Measurements from ENCODE around the gene HS3ST5.

Gene HS3ST5

DNA sequence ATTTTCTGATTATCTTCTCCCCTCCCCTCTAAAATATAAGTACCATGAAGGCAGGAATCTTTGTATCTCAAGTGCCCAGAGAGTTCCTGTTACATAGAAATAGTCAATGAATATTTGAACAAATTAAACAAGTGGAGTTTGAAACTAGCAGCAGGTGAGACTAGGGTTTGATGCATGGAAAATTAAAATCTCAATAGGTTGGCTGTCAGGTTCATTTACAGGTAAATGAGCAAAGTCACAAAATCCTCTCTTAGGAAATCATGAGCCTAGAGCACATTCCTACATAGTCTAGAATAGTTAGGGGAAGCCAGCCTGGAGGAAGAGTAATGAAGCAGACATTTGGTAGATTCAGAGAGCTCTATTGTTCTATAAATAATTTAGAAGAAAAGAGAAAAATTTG is 140.4 kb downstream of the HS3ST5 start:
- in situ Hi-C loops (cut with MboI; ENCODE audit: low sequenced_read_pairs): no loop called here

GRCh38 chr6:114200891-114201290 is 141.9 kb downstream of the HS3ST5 start:
- in situ Hi-C loops (cut with MboI; ENCODE audit: low sequenced_read_pairs): no loop called here

GRCh38 chr6:114195631-114196403 is 147.0 kb downstream of the HS3ST5 start:
- in situ Hi-C loops (cut with MboI; ENCODE audit: low sequenced_read_pairs): no loop called here

DNA sequence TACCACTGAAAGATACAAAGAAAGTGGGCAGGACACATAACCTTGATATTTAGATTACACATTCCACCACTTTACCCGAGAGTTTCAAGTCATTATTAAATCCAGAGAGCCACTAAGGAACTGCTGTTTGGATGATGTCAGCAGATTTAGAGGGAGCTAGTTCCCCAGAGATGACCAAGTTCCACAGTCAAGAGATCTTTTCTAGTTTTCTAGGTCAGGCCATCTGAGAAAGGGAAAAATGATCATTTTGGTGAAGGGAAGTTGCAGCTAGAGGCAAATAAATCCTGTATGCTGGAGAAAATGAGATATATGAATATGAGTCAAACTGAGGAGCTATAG is 147.8 kb downstream of the HS3ST5 start:
- in situ Hi-C loops (cut with MboI; ENCODE audit: low sequenced_read_pairs): no loop called here

DNA sequence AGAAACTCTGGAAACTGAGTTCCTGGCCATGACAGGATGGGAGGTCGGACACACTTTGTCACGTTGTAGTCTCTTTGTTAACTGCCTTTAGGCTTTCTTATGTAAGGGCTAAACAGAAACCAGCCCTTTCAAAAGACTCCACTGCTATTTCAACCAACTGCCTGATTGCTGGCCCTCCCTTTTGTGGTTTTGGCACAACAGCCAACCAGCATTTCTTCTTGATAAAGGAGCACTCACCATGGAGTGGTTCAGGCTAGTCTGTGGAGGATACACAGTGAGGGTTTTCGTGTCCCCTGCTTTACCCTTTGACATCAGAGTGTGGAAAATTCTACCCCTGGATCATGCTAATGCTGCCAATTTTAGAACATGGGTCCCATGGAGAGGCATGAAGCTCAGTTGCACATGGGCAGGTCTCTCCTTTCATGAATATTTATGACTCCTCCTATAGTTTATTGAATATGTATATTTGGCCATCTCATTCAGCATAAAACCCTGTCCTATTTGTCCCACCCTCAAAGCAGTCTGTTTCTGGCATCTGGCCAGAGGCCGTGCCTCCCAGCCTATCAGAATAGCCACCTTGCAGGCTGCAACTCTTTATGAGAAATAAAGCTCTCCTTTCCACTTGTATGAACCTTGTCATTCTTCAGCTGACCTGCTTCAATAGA is 148.3 kb downstream of the HS3ST5 start:
- in situ Hi-C loops (cut with MboI; ENCODE audit: low sequenced_read_pairs): no loop called here

GRCh38 chr6:114187563-114187962 is 155.3 kb downstream of the HS3ST5 start:
- in situ Hi-C loops (cut with MboI; ENCODE audit: low sequenced_read_pairs): no loop called here

GRCh38 chr6:114181664-114182063 is 161.2 kb downstream of the HS3ST5 start:
- in situ Hi-C loops (cut with MboI; ENCODE audit: low sequenced_read_pairs): no loop called here

- in situ Hi-C loops (cut with MboI; ENCODE audit: low sequenced_read_pairs): no loop called here
Observed at GRCh38 chr6:114179411-114179810, 163.4 kb downstream of the HS3ST5 start.

DNA sequence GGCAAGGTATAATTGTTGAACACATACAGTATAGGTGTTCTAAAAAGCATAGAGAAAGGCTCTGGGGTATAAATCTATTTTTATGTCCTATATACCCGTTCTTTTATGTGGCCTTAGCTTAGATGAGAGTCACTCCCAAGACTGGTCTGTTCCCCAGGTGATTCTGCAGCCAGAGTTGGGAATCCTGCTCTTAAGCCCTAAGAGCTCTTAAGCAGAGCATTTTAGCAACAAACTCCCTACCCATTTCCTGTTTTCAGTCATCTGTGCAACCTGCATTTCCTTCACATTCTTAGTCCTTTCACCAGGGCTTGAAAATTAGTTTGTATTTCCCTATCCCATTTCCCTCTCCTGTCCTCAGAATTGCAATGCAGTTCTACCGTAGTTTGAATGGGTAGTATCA is 166.1 kb downstream of the HS3ST5 start:
- in situ Hi-C loops (cut with MboI; ENCODE audit: low sequenced_read_pairs): no loop called here

DNA sequence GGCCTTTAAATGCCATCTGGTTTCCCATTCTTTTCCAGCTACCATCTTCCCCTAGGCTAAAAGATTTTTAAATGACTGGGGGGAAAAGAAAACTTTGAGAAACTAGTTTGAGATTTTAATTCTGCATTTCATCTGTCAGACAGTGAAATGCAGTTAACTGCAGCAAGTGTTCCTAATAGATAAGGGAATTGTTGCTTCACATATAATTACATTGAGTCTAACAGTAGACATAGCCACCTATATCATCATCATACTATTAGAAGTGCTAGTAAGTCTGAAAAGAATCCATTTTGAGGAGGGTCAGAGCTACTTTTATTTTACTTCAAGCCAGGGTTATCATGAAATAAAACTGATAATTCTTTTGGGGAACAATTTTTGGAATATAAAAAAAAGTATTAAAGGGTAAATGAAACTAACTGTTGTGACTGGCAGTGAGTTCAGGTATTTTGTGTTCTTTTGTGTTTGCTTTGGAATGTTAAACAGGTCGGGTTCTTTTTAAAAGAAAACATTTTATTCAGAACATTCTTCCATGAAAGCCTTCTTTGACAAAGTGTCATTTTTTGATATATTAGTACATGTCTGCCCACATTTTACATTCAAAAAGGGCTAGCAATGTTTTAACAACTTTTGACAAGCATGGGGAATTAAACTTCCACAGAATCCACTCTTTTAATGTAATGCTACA is 170.1 kb downstream of the HS3ST5 start:
- in situ Hi-C loops (cut with MboI; ENCODE audit: low sequenced_read_pairs): no loop called here

DNA sequence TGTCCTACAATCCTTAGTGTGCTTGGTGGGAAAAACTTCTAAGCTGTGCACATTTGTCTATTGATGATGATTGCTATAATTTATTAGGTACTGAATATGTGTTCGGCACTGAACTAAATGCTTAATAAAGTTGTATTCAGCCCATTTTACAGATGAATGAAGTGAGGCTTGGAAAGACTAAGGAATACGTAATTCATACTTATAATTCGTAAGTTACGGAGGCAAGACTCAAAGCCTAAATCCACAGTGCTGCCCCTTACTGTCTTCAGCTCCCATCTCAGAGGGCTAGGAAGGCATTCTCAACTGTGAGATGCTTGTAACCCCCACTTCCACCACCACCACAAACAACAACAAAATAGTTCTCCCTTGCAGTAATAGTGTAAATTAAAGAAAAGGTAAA is 171.3 kb downstream of the HS3ST5 start:
- in situ Hi-C loops (cut with MboI; ENCODE audit: low sequenced_read_pairs): no loop called here

DNA sequence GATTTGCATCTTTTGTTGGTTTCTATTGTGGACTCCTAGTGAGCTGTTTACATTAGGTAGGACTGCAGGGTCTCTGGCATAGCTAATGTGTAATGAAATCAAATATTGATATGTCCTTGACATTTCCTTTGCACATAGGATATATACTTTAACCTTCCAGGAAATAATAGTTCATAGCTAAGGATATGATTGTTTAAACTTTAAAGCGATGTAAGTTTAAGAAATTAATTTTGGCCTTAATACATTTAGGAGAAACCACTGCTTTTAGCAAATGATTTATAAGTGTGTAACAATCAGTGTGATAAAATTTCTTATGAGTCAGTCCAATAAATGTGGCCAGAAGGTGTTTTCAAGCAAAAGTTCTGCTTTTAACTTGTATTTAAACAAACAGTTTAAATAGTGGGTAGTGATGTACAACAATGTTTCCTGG is 171.8 kb downstream of the HS3ST5 start:
- in situ Hi-C loops (cut with MboI; ENCODE audit: low sequenced_read_pairs): no loop called here

DNA sequence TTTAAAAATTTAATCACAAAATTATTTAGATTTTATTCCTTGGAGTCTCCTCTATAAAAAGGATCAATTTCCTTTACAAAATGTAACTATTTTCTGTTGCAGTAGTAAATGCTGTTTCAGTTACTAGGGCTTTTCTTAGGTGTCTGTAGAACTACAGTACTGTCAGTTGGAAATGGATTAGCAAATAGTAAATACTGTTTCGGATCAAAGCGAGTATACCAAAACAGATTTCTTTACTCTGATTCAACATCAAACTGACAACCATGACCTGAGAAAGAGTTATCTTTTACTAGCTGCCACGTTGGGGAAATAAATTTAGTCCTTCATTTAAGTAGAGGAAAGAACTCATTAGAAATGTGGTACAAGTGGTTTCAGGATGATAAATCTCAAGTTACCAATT is 172.5 kb downstream of the HS3ST5 start:
- in situ Hi-C loops (cut with MboI; ENCODE audit: low sequenced_read_pairs): no loop called here

DNA sequence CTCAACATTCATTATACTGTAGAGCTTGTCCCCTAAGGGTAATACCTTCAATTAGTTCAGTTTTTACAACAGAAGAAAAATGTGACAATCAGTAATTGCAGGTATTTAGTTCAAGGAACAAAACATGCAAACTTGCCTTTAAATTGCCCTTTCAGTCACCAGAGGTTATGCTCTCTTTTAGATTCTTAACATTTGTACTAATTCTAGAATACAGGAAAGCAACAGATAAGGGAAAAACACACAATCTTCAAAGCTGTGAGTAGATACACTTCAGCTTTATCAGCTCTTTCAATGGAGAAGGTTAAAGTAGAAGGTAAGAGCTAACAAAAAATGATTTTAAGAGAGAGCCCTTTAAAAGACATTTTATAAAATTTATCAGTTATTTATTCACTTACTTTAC is 173.1 kb downstream of the HS3ST5 start:
- in situ Hi-C loops (cut with MboI; ENCODE audit: low sequenced_read_pairs): no loop called here

GRCh38 chr6:114167583-114168576 is 174.9 kb downstream of the HS3ST5 start:
- in situ Hi-C loops (cut with MboI; ENCODE audit: low sequenced_read_pairs): no loop called here

DNA sequence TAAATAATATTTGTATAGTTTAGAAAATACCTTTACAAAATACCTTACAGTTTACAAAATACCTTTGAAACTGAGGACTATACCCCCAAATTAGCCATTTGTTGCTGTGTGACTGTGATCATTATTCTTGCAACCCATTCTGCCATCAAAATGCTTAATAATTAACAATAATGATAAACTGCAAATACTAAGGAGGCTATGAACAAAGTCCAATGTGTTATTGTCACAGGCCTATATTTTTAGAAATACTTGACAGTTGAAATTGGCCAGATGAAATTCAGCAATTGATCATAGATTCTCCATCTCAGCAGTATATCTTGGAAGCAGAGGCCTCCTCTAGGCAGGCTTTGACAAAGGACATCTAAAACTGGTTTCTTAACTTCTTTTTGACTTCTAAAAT is 178.6 kb downstream of the HS3ST5 start:
- in situ Hi-C loops (cut with MboI; ENCODE audit: low sequenced_read_pairs): no loop called here

DNA sequence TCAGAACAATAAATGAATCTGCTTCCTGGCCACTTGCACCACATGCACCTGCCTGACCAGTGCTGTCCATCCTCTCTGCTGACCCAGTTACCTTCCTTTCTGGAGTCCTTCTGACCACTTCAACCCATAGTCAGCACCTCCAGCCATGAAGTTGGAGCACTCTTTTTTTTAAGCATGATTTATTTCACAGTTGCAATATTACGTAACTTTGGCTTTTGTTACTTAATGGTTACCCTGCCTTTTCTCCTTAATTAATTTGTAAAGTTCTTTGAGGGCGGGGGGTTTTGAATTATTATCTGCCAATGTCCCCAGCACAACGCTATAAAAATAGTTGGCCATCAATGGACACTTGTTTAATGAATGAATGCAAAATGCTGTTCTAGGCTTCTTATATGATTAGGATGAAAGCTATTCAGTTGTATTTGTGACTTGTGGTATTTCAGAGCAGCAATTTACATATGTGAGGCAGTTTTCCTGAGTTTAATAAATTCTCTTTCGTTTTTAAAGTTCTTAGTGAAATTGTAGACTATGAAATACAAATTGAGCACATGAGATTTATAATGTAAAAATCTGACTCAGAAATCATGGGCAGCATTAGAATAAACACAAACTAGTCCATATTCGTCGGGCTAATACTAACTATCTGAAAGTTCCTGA is 180.0 kb downstream of the HS3ST5 start:
- in situ Hi-C loops (cut with MboI; ENCODE audit: low sequenced_read_pairs): no loop called here

DNA sequence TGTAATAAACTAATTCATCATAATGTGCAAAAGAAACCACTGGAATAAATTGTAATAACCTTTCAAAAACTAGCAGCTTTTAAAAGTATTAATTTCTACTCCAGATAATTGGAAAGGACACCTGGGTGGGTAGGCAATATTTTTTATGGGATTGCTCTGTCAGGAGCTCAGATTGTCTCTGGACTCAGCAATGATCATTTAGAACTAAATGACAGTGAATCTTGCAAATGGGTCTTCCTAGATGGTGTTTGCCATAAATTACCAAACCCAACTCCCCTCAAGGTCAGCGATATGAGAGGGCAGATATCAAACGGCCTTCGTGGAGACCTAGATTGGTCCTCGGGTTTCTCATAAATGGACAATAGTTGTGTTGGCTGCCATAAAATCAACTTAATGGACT is 181.9 kb downstream of the HS3ST5 start:
- in situ Hi-C loops (cut with MboI; ENCODE audit: low sequenced_read_pairs): no loop called here

DNA sequence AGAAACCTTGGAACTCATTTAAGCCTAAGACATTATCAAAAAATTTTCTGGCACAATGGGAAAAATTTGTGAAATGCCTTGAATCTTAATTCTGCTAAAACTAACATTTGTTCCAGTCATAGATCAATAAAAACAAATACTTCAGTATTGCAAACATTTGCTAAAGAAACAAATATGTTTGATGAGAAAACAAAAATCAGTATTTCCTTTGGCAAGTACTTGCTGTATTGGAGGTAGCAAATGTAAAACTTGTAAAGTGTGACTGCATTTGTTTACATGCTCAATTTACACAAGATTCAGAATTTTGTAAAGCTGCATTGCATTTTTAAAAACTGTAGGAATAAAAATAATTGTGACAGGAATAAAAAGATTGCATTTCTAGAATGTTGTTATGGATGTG is 183.1 kb downstream of the HS3ST5 start:
- in situ Hi-C loops (cut with MboI; ENCODE audit: low sequenced_read_pairs): no loop called here

All from hTERT RPE-1 (cell line).